OCI-LY3 (cell line): Measurements from ENCODE around the gene DYRK3.

ENCODE experiments used
- H2AFZ ChIP-seq: fragments of 200-600, 300-600 bp; shearing (Covaris generic); 2 replicates; pipeline ENCODE4 v1.6.0; 2014; ENCODE audit warnings: antibody characterized with exemption, low read depth, low read length
- H3K27ac ChIP-seq: fragments of 200-600, 300-600 bp; sonication (generic); 2 replicates; pipeline ENCODE4 v1.5.1; 2014; ENCODE audit warnings: mild to moderate bottlenecking, low read length, moderate library complexity, mixed read lengths
- H3K27me3 ChIP-seq: fragments of 200-600, 300-600 bp; sonication (generic); 2 replicates; pipeline ENCODE4 v1.6.1; 2014; ENCODE audit warnings: low read depth, low read length, mixed read lengths
- H3K36me3 ChIP-seq: fragments of 200-600, 300-600 bp; sonication (generic); replicated peaks from 2 replicates; pipeline ENCODE3; 2014; ENCODE audit warnings: low read depth, low read length, mixed read lengths
- H3K4me1 ChIP-seq: fragments of 300-600, 200-600 bp; sonication (generic); 2 replicates; pipeline ENCODE4 v1.6.1; 2014; ENCODE audit warnings: low read length, mixed read lengths
- H3K4me2 ChIP-seq: fragments of 200-600, 300-600 bp; sonication (generic); 2 replicates; pipeline ENCODE4 v1.6.1; 2014; ENCODE audit warnings: low read length, mixed read lengths
- H3K4me3 ChIP-seq: fragments of 300-600, 200-600 bp; sonication (generic); 2 replicates; pipeline ENCODE4 v1.5.1; 2014; ENCODE audit warnings: antibody characterized with exemption, mild to moderate bottlenecking, low read length, moderate library complexity
- H3K79me2 ChIP-seq: fragments of 300-600, 200-600 bp; shearing (Covaris generic); 2 replicates; pipeline ENCODE4 v1.6.1; 2014; ENCODE audit warnings: mild to moderate bottlenecking, low read length, mixed read lengths
- H3K9ac ChIP-seq: fragments of 300-600, 200-600 bp; shearing (Covaris generic); 2 replicates; pipeline ENCODE4 v1.6.0; 2014; ENCODE audit warnings: mild to moderate bottlenecking, low read length, moderate library complexity
- H3K9me3 ChIP-seq: fragments of 200-600, 300-600 bp; shearing (Covaris generic); 2 replicates; pipeline ENCODE4 v1.6.1; 2014; ENCODE audit warnings: low read length, mixed read lengths; ENCODE audit not compliant: insufficient read depth
- H4K20me1 ChIP-seq: fragments of 200-600, 300-600 bp; sonication (generic); 2 replicates; pipeline ENCODE4 v1.6.1; 2016; ENCODE audit warnings: low read length, mixed read lengths; ENCODE audit not compliant: insufficient read depth
- CTCF ChIP-seq: fragments of 200-600, 300-600 bp; sonication (generic); IDR thresholded peaks from 2 replicates; pipeline ENCODE4 v1.5.1; 2014; ENCODE audit warnings: antibody characterized with exemption, low read length, low read depth
- EZH2phosphoT487 ChIP-seq: fragments of 200-600 bp; shearing (Covaris generic); IDR thresholded peaks from 2 replicates; pipeline ENCODE4 v1.6.1; 2018; ENCODE audit warnings: antibody characterized with exemption, mixed run types, low read depth

The DYRK3 gene

GRCh38 chr1:206633708-206634121 lies 1.6 kb upstream of the DYRK3 start:
- no peak overlapping the region for H3K4me2 ChIP-seq
- H3K4me1 ChIP-seq, result peaks cover 26% of the 10 kb centered on the region
- no peak overlapping the region for H3K9ac ChIP-seq
- no peaks in the 10 kb centered on the region for H3K36me3 ChIP-seq
- no peak overlapping the region for H3K27ac ChIP-seq
- no peaks in the 10 kb centered on the region for H3K79me2 ChIP-seq
- no peaks in the 10 kb centered on the region for H3K9me3 ChIP-seq
- H3K4me3 ChIP-seq, result no peak overlapping the region
- TF ChIP-seq CTCF (no peak), EZH2phosphoT487 (no peak)
- no peak overlapping the region for H2AFZ ChIP-seq
- H3K27me3 ChIP-seq, result peaks cover 32% of the 10 kb centered on the region
- H4K20me1 ChIP-seq, result no peaks in the 10 kb centered on the region

GRCh38 chr1:206634365-206635079 lies 814 bp upstream of the DYRK3 start:
- peaks cover 26% of the 10 kb centered on the region for H3K4me1 ChIP-seq
- H3K4me3 ChIP-seq, result peak overlapping the region; percentile 84
- no peaks in the 10 kb centered on the region for H3K9me3 ChIP-seq
- no peaks in the 10 kb centered on the region for H3K79me2 ChIP-seq
- H4K20me1 ChIP-seq, result no peaks in the 10 kb centered on the region
- peaks cover 24% of the 10 kb centered on the region for H3K27me3 ChIP-seq
- peak overlapping the region; percentile 70 for H3K9ac ChIP-seq
- H3K4me2 ChIP-seq, result peak overlapping the region; percentile 92
- TF ChIP-seq CTCF (peak; percentile 95), EZH2phosphoT487 (no peak)
- peak overlapping the region; percentile 74 for H2AFZ ChIP-seq
- no peaks in the 10 kb centered on the region for H3K36me3 ChIP-seq
- peak overlapping the region; percentile 17; the same call in 1 of the 2 replicates for H3K27ac ChIP-seq

- peaks cover 23% of the 10 kb centered on the region for H3K27me3 ChIP-seq
- peak overlapping the region; percentile 50; the same call in 1 of the 2 replicates for H2AFZ ChIP-seq
- TF ChIP-seq CTCF, result no peak
- no peak for TF ChIP-seq EZH2phosphoT487
- H3K9me3 ChIP-seq, result no peaks in the 10 kb centered on the region
- H3K36me3 ChIP-seq, result no peaks in the 10 kb centered on the region
- H3K4me1 ChIP-seq, result peaks cover 26% of the 10 kb centered on the region
- peak overlapping the region; percentile 92 for H3K4me2 ChIP-seq
- H3K4me3 ChIP-seq, result peak overlapping the region; percentile 84
- H3K9ac ChIP-seq, result peak overlapping the region; percentile 70
- no peaks in the 10 kb centered on the region for H4K20me1 ChIP-seq
- no peaks in the 10 kb centered on the region for H3K79me2 ChIP-seq
- no peak overlapping the region for H3K27ac ChIP-seq
Measured at GRCh38 chr1:206635978-206636345, 626 bp downstream of the DYRK3 start.

GRCh38 chr1:206636671-206637070 lies 1.3 kb downstream of the DYRK3 start:
- H3K27ac ChIP-seq, result no peak overlapping the region
- no peak overlapping the region for H3K4me3 ChIP-seq
- H3K4me1 ChIP-seq, result peaks cover 21% of the 10 kb centered on the region
- H3K27me3 ChIP-seq, result peaks cover 23% of the 10 kb centered on the region
- no peaks in the 10 kb centered on the region for H4K20me1 ChIP-seq
- H3K36me3 ChIP-seq, result no peaks in the 10 kb centered on the region
- H3K9ac ChIP-seq, result no peak overlapping the region
- no peak overlapping the region for H3K4me2 ChIP-seq
- H3K9me3 ChIP-seq, result no peaks in the 10 kb centered on the region
- H2AFZ ChIP-seq, result no peak overlapping the region
- no peaks in the 10 kb centered on the region for H3K79me2 ChIP-seq
- TF ChIP-seq EZH2phosphoT487 (no peak; the same call in 1 of the 2 replicates), CTCF (no peak)
